Activated T-helper 1 cell treated with anti-CD3 and anti-CD28 coated beads, Interleukin-12 subunit alpha, Interleukin-12 subunit beta, Interleukin-2, Interleukin-4 antibody, amounts not matched to agents 30 ng/mL and 10 ng/mL and 1 ng/mL, durations not matched to agents 14 hours and 24 hours and 36 hours (primary cell): ENCODE measurements around the gene HRG. TPM values are rescaled to one million over a fixed set of nuclear protein-coding genes. Genes with fewer than 3 reads are reported as not detected.

Experiments
- DNase-seq: peaks from one replicate; pipeline ENCODE4 v3.0.0; 2021; ENCODE audit warnings: low spot score
- H3K27ac Mint-ChIP-seq: one replicate; pipeline ENCODE4 v1.8.0; 2021; ENCODE audit warnings: mild to moderate bottlenecking, mixed read lengths
- H3K27me3 Mint-ChIP-seq: one replicate; pipeline ENCODE4 v1.8.0; 2022; ENCODE audit warnings: mild to moderate bottlenecking, moderate library complexity, mixed read lengths; ENCODE audit not compliant: insufficient read depth
- H3K36me3 Mint-ChIP-seq: one replicate; pipeline ENCODE4 v1.8.0; 2021; ENCODE audit warnings: low read depth, mixed read lengths
- H3K4me1 Mint-ChIP-seq: one replicate; pipeline ENCODE4 v1.8.0; 2021; ENCODE audit warnings: low read depth, mixed read lengths
- H3K4me3 Mint-ChIP-seq: one replicate; pipeline ENCODE4 v1.8.0; 2021; ENCODE audit warnings: mild to moderate bottlenecking, moderate library complexity, mixed read lengths
- H3K9me3 Mint-ChIP-seq: one replicate; pipeline ENCODE4 v1.8.0; 2021; ENCODE audit warnings: mixed read lengths
- intact Hi-C: fragments of 100-400 bp; cut with micrococcal nuclease; formaldehyde crosslinking; loops from one replicate; pipeline ENCODE4 v1.15.1; 2024
- total RNA-seq: library from RNA; stranded (reverse); gene quantifications from 2 replicates; pipeline ENCODE4 v1.2.3, GENCODE V29; 2022

Gene HRG
- not detected in 2 replicates for total RNA-seq

GRCh38 chr3:186665625-186666188 is at the start of gene HRG:
Gene HRG (plus strand): TSS chr3:186666014. CDS start chr3:186666032, 18 bp downstream.
- H3K27me3 Mint-ChIP-seq: peaks cover 3% of the 10 kb centered on the region
- H3K36me3 Mint-ChIP-seq: no peaks in the 10 kb centered on the region
- H3K4me1 Mint-ChIP-seq: peaks cover 19% of the 10 kb centered on the region
- no peaks in the 10 kb centered on the region for H3K9me3 Mint-ChIP-seq
- intact Hi-C loops: no loop called here
- no peak within 1 kb of the TSS for H3K27ac Mint-ChIP-seq
- no peak within 1 kb of the TSS for H3K4me3 Mint-ChIP-seq
- no peak for DNase-seq

GRCh38 chr3:186616299-186616617 is 49.6 kb upstream of the HRG start:
- peaks cover 50% of the 10 kb centered on the region for H3K27me3 Mint-ChIP-seq
- H3K36me3 Mint-ChIP-seq: peaks cover 1% of the 10 kb centered on the region
- intact Hi-C loops: loop anchor here (2.0 to 5.0 kb wide), 4 partner anchors 191 to 939 kb away; partner anchors contain the start of genes ETV5 and RFC4
- H3K27ac Mint-ChIP-seq: no peak overlapping the region
- H3K9me3 Mint-ChIP-seq: no peaks in the 10 kb centered on the region
- no peak for DNase-seq
- H3K4me1 Mint-ChIP-seq: peaks cover 28% of the 10 kb centered on the region
- no peak overlapping the region for H3K4me3 Mint-ChIP-seq

GRCh38 chr3:186617036-186617946 is 48.5 kb upstream of the HRG start:
- intact Hi-C loops: loop anchor here (1.0 to 5.0 kb wide), 9 partner anchors 26 to 940 kb away; partner anchors contain the start of genes DNAJB11, EIF4A2, ETV5 and RFC4
- Mint-ChIP-seq H3K4me1 (peaks cover 28% of the 10 kb centered on the region), H3K9me3 (no peaks in the 10 kb centered on the region), H3K27me3 (peaks cover 48% of the 10 kb centered on the region), H3K27ac (peak overlapping the region; percentile 6), H3K4me3 (peak overlapping the region; percentile 68), H3K36me3 (peaks cover 1% of the 10 kb centered on the region)
- DNase-seq: peak; percentile 79

GRCh38 chr3:186618318-186618938 is 47.4 kb upstream of the HRG start:
- intact Hi-C loops: loop anchor here (5.0 kb wide), 3 partner anchors 189 to 941 kb away; partner anchors contain the start of genes ETV5 and RFC4
- Mint-ChIP-seq H3K36me3 (peaks cover 1% of the 10 kb centered on the region), H3K9me3 (no peaks in the 10 kb centered on the region), H3K27ac (peak overlapping the region; percentile 14), H3K4me3 (no peak overlapping the region), H3K27me3 (peaks cover 44% of the 10 kb centered on the region), H3K4me1 (peaks cover 28% of the 10 kb centered on the region)
- no peak for DNase-seq

GRCh38 chr3:186619787-186620212 is 46.0 kb upstream of the HRG start:
- Mint-ChIP-seq H3K36me3 (peaks cover 1% of the 10 kb centered on the region), H3K27ac (no peak overlapping the region), H3K27me3 (peaks cover 38% of the 10 kb centered on the region), H3K4me3 (no peak overlapping the region), H3K9me3 (no peaks in the 10 kb centered on the region), H3K4me1 (peaks cover 20% of the 10 kb centered on the region)
- no peak for DNase-seq
- intact Hi-C loops: loop anchor here (5.0 kb wide), 3 partner anchors 188 to 942 kb away; partner anchors contain the start of genes ETV5 and RFC4

GRCh38 chr3:186620213-186621092 is 45.4 kb upstream of the HRG start:
- Mint-ChIP-seq H3K27ac (no peak overlapping the region), H3K4me1 (peaks cover 17% of the 10 kb centered on the region), H3K27me3 (peaks cover 36% of the 10 kb centered on the region), H3K9me3 (no peaks in the 10 kb centered on the region), H3K4me3 (no peak overlapping the region), H3K36me3 (no peaks in the 10 kb centered on the region)
- DNase-seq: no peak
- intact Hi-C loops: no loop called here

- no peaks in the 10 kb centered on the region for H3K36me3 Mint-ChIP-seq
- no peak overlapping the region for H3K27ac Mint-ChIP-seq
- intact Hi-C loops: no loop called here
- DNase-seq: no peak
- H3K4me3 Mint-ChIP-seq: no peak overlapping the region
- H3K27me3 Mint-ChIP-seq: peaks cover 30% of the 10 kb centered on the region
- H3K4me1 Mint-ChIP-seq: peaks cover 11% of the 10 kb centered on the region
- no peaks in the 10 kb centered on the region for H3K9me3 Mint-ChIP-seq
Measured at GRCh38 chr3:186621894-186622650, 43.7 kb upstream of the HRG start.

- Mint-ChIP-seq H3K9me3 (no peaks in the 10 kb centered on the region), H3K4me1 (peaks cover 6% of the 10 kb centered on the region), H3K4me3 (no peak overlapping the region), H3K36me3 (no peaks in the 10 kb centered on the region), H3K27me3 (peaks cover 24% of the 10 kb centered on the region), H3K27ac (no peak overlapping the region)
- intact Hi-C loops: no loop called here
- DNase-seq: no peak
Measured at GRCh38 chr3:186622651-186623310, 43.0 kb upstream of the HRG start.

GRCh38 chr3:186624598-186624997 is 41.2 kb upstream of the HRG start:
- no peaks in the 10 kb centered on the region for H3K9me3 Mint-ChIP-seq
- H3K4me1 Mint-ChIP-seq: no peaks in the 10 kb centered on the region
- intact Hi-C loops: no loop called here
- H3K36me3 Mint-ChIP-seq: no peaks in the 10 kb centered on the region
- DNase-seq: no peak
- H3K4me3 Mint-ChIP-seq: no peak overlapping the region
- peaks cover 18% of the 10 kb centered on the region for H3K27me3 Mint-ChIP-seq
- no peak overlapping the region for H3K27ac Mint-ChIP-seq

GRCh38 chr3:186625600-186626042 is 40.2 kb upstream of the HRG start:
- H3K4me3 Mint-ChIP-seq: no peak overlapping the region
- H3K27ac Mint-ChIP-seq: no peak overlapping the region
- no peaks in the 10 kb centered on the region for H3K36me3 Mint-ChIP-seq
- H3K9me3 Mint-ChIP-seq: no peaks in the 10 kb centered on the region
- intact Hi-C loops: no loop called here
- DNase-seq: no peak
- peaks cover 26% of the 10 kb centered on the region for H3K27me3 Mint-ChIP-seq
- H3K4me1 Mint-ChIP-seq: no peaks in the 10 kb centered on the region

- H3K36me3 Mint-ChIP-seq: no peaks in the 10 kb centered on the region
- H3K4me1 Mint-ChIP-seq: no peaks in the 10 kb centered on the region
- H3K4me3 Mint-ChIP-seq: no peak overlapping the region
- no peaks in the 10 kb centered on the region for H3K9me3 Mint-ChIP-seq
- H3K27me3 Mint-ChIP-seq: peaks cover 23% of the 10 kb centered on the region
- H3K27ac Mint-ChIP-seq: no peak overlapping the region
- no peak for DNase-seq
- intact Hi-C loops: no loop called here
Measured at GRCh38 chr3:186626254-186626847, 39.5 kb upstream of the HRG start.
